ENCODE measurements around the gene DCUN1D4. TPM values are rescaled to one million over a fixed set of nuclear protein-coding genes. Genes with fewer than 3 reads are reported as not detected.

DCUN1D4 gene
- 17.1 and 22.0 TPM in 2 replicates for total RNA-seq

DNA sequence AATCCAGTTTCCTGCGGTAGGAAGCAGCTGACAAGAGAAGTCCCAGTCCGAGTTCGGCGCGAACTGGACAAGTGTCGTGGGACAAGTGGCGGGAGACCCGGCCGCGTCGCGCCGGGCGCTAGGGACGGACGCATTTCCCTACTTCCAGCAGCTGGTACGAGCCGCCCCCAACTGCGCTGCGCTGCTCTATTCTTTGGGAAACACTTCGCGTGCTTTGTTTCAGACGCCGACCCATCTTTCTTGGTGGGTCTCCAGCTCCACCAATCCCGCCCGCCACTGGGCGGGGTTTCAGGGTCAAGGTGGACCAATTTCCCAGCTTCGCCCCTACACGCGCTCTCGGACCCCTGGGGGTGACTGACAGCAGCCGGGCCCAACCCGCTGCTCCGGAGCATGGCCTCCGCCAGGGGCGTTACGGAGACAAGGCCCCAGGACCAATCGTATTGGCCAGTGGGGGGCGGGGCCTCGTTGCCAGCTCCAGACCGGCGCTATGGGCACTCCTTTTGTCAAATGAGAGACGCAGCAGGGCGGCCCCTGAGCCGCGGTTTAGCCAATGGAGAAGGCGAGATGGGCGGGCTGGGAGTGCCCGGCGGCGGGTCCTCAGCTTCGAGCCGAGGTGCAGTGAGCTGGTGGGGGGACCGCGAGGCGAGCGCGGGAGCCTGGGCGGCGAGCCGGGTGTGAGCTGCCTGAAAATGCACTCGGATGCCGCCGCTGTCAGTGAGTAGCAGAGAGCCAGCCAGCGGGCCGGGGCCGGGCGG is at the start of gene DCUN1D4:
Gene DCUN1D4 (plus strand): TSS at position 600 of the 755 bp plus-strand sequence. CDS start 90 bp downstream, at position 690.

Other genes with a start within 250 kb of the DCUN1D4 start
- gene LRRC66, start 177.2 kb downstream of the DCUN1D4 start, total RNA-seq, result 0.13 and 0.80 TPM in 2 replicates
- gene SGCB, start 195.1 kb downstream of the DCUN1D4 start, total RNA-seq, result 26.0 and 50.1 TPM in 2 replicates
- 5.9 and 6.9 TPM in 2 replicates for gene SPATA18, start 208.2 kb downstream of the DCUN1D4 start, total RNA-seq

Data from epithelial cell of alveolus of lung (primary cell).